CD4-positive, alpha-beta T cell treated with Interleukin-4 for 1 hour (primary cell): ENCODE results near the gene OR1F1.
"Not testable (repeated sequence)": the region's sequence is repeated elsewhere in the genome, so short reads cannot be mapped to it uniquely, and the experiment has no call there.

Experiments
- DNase-seq, 2 donors: peaks; one replicate each; pipeline ENCODE4 v3.0.0-alpha.2; 2020 to 2022

Gene OR1F1

GRCh38 chr16:3175157-3176093, 12.6 kb upstream of the OR1F1 start:
- DNase-seq = no peak

- DNase-seq = no peak
These were observed 8.4 kb upstream of the OR1F1 start for GRCh38 chr16:3179651-3180050.

- DNase-seq = no peak
These were observed 7.5 kb upstream of the OR1F1 start for GRCh38 chr16:3180445-3180878.

- not testable (repeated sequence) for DNase-seq
These were observed 5.8 kb upstream of the OR1F1 start for GRCh38 chr16:3182293-3182607.

- peak; percentile 51 to 54 for DNase-seq
These were observed 5.2 kb upstream of the OR1F1 start for GRCh38 chr16:3182608-3183444.

GRCh38 chr16:3183445-3184139, 4.4 kb upstream of the OR1F1 start:
- DNase-seq = no peak

GRCh38 chr16:3186946-3187690, 886 bp upstream of the OR1F1 start:
- DNase-seq = no peak

GRCh38 chr16:3188675-3188924, 596 bp downstream of the OR1F1 start:
- no peak for DNase-seq

- DNase-seq = peak in 1 of 2 donors; percentile 31
These were observed 1.2 kb downstream of the OR1F1 start for GRCh38 chr16:3188925-3189825.

- DNase-seq = no peak
These were observed 1.9 kb downstream of the OR1F1 start for GRCh38 chr16:3189869-3190268.

GRCh38 chr16:3190949-3191353, 2.9 kb downstream of the OR1F1 start:
- DNase-seq = no peak

- DNase-seq = no peak
These were observed 4.5 kb downstream of the OR1F1 start for GRCh38 chr16:3192476-3193019.

GRCh38 chr16:3193221-3194212, 5.5 kb downstream of the OR1F1 start:
- DNase-seq = no peak

- DNase-seq = no peak
These were observed 6.8 kb downstream of the OR1F1 start for GRCh38 chr16:3194792-3195191.

GRCh38 chr16:3195975-3196374, 8.0 kb downstream of the OR1F1 start:
- DNase-seq = no peak

GRCh38 chr16:3197694-3198333, 9.8 kb downstream of the OR1F1 start:
- DNase-seq = not testable (repeated sequence)

- DNase-seq = no peak
These were observed 10.5 kb downstream of the OR1F1 start for GRCh38 chr16:3198334-3199072.

- no peak for DNase-seq
These were observed 15.0 kb downstream of the OR1F1 start for GRCh38 chr16:3202903-3203539.
